SK-N-MC (cell line): ENCODE results near the gene ADGRL3.

Experiments used
- EZH2 ChIP-seq: fragments of 200-600 bp; sonication (generic); IDR thresholded peaks from one replicate; pipeline ENCODE4 v1.6.1; 2017; ENCODE audit warnings: antibody characterized with exemption
- POLR2AphosphoS5 ChIP-seq: IDR thresholded peaks from 2 replicates; pipeline ENCODE4 v1.6.1; 2012; ENCODE audit warnings: mild to moderate bottlenecking, low read depth, low read length, borderline replicate concordance

GRCh38 chr4:61648264-61648663 is 448.1 kb downstream of the ADGRL3 start:
- TF ChIP-seq EZH2 (no peak), POLR2AphosphoS5 (no peak)
